ENCODE results near the gene F3. TPM values are rescaled to one million over a fixed set of nuclear protein-coding genes. Genes with fewer than 3 reads are reported as not detected.
"Not testable (repeated sequence)": the region's sequence is repeated elsewhere in the genome, so short reads cannot be mapped to it uniquely, and the experiment has no call there.

The F3 gene
- total RNA-seq, 1 experiment from 2014 or later, result 8.0 TPM

DNA sequence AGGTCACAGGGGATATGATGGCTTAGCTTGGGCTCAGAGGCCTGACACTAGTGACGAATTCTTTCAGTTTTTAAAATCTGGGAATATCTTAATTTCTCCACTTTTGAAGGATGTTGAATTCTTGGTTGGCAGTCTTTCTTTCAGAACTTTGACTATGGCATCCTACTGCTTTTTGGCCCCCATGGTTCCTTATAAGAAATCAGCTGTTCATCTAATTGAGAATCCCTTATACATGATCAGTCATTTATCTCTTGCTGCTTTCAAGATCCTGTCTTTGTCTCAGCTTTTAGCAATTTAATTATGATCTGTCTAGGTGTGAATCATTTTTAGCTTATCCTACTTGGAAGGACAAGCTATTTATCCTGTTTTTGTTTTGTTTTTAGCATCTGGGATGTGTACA is 31.2 kb upstream of the F3 start:
- H3F3A ChIP-seq (ENCODE audit: low read length, unreplicated experiment), result no peaks in the 10 kb centered on the region
- no peak for TF ChIP-seq EZH2 (IDR thresholded peaks at IDR 0.05; ENCODE audit: low read length, unreplicated experiment)
- ChIA-PET CTCF (no interaction called here), POLR2A (ENCODE audit: unreplicated experiment) (no interaction called here)
- H3K9me2 ChIP-seq (replicated peaks; ENCODE audit: low read length), result no peaks in the 10 kb centered on the region
- no peaks in the 10 kb centered on the region for H3K27me3 ChIP-seq (ENCODE audit: low read length)
- H3K9me3 ChIP-seq (ENCODE audit: low read length), result no peaks in the 10 kb centered on the region
- H4K20me1 ChIP-seq (ENCODE audit: low read length), result no peaks in the 10 kb centered on the region
- no peaks in the 10 kb centered on the region for H3K36me3 ChIP-seq (ENCODE audit: low read depth, low read length)
- no peak overlapping the region for H3K4me2 ChIP-seq (ENCODE audit: low read length)
- no peaks in the 10 kb centered on the region for H3K79me2 ChIP-seq (ENCODE audit: low read length)
- no peak overlapping the region for H3K27ac ChIP-seq (ENCODE audit: low read length)
- intact Hi-C loops (cut with micrococcal nuclease), result no loop called here
- no peak for ATAC-seq
- DNase-seq, result no peak
- no peak overlapping the region for H2AFZ ChIP-seq (ENCODE audit: low read length)
- no peaks in the 10 kb centered on the region for H3K4me1 ChIP-seq (ENCODE audit: insufficient read depth, low read length)
- no peak overlapping the region for H3K9ac ChIP-seq (ENCODE audit: low read length)
- no peak overlapping the region for H3K4me3 ChIP-seq (ENCODE audit: low read length)
- BruUV-seq (replicated peaks), result no TSS peak

GRCh38 chr1:94570965-94571364 is 29.4 kb upstream of the F3 start:
- H4K20me1 ChIP-seq (ENCODE audit: low read length); POLR2A ChIA-PET (ENCODE audit: unreplicated experiment); H3K9me3 ChIP-seq (ENCODE audit: low read length); BruUV-seq (replicated peaks); H3K4me1 ChIP-seq (ENCODE audit: insufficient read depth, low read length); H3K36me3 ChIP-seq (ENCODE audit: low read depth, low read length); H3K9ac ChIP-seq (ENCODE audit: low read length); H2AFZ ChIP-seq (ENCODE audit: low read length); CTCF ChIA-PET; H3K27ac ChIP-seq (ENCODE audit: low read length); DNase-seq; H3K9me2 ChIP-seq (replicated peaks; ENCODE audit: low read length); H3F3A ChIP-seq (ENCODE audit: low read length, unreplicated experiment); intact Hi-C loops (cut with micrococcal nuclease); H3K4me3 ChIP-seq (ENCODE audit: low read length); H3K4me2 ChIP-seq (ENCODE audit: low read length); ATAC-seq; H3K79me2 ChIP-seq (ENCODE audit: low read length); H3K27me3 ChIP-seq (ENCODE audit: low read length): not testable (repeated sequence)

- BruUV-seq (replicated peaks); POLR2A ChIA-PET (ENCODE audit: unreplicated experiment); H3K9me3 ChIP-seq (ENCODE audit: low read length); H3K79me2 ChIP-seq (ENCODE audit: low read length); H3K4me2 ChIP-seq (ENCODE audit: low read length); H4K20me1 ChIP-seq (ENCODE audit: low read length); H3K4me3 ChIP-seq (ENCODE audit: low read length); H3F3A ChIP-seq (ENCODE audit: low read length, unreplicated experiment); ATAC-seq; H3K27ac ChIP-seq (ENCODE audit: low read length); CTCF ChIA-PET; H3K36me3 ChIP-seq (ENCODE audit: low read depth, low read length); H3K9ac ChIP-seq (ENCODE audit: low read length); H2AFZ ChIP-seq (ENCODE audit: low read length); H3K27me3 ChIP-seq (ENCODE audit: low read length); H3K4me1 ChIP-seq (ENCODE audit: insufficient read depth, low read length); DNase-seq; intact Hi-C loops (cut with micrococcal nuclease); H3K9me2 ChIP-seq (replicated peaks; ENCODE audit: low read length): not testable (repeated sequence)
These were observed 27.2 kb upstream of the F3 start for GRCh38 chr1:94568806-94569205.

DNA sequence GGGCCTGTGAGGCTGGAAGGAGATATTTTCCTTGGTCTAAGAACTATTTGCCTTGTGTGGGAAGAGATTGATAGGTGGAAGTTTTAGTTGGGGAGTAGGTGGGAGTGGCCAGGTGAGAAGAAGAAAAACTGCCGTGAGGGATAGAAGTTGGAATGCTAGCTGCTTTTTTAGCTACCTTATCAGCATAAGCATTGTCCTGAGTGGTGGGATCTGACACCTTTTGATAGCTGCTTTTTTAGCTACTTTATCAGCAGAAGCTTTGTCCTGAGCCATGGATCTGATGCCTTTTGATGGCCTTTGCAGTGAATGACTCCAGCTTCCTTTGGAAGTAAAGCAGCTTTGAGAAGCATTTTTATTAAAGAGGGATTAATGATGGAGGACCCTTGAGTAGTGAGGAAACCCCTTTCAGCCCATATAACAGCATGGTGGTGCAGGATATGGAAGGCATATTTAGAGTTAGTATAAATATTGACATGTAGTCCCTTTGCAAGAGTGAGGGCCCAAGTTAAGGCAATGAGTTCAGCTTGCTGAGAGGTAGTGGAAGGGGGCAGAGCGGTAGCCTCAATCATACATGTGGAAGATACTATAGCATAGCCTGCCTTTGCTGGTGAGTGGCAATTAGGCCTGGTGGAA is 26.5 kb upstream of the F3 start:
- ATAC-seq; H3K9me2 ChIP-seq (replicated peaks; ENCODE audit: low read length); BruUV-seq (replicated peaks); H3K27ac ChIP-seq (ENCODE audit: low read length); intact Hi-C loops (cut with micrococcal nuclease); H3K79me2 ChIP-seq (ENCODE audit: low read length); H2AFZ ChIP-seq (ENCODE audit: low read length); H3K27me3 ChIP-seq (ENCODE audit: low read length); H3K4me3 ChIP-seq (ENCODE audit: low read length); H3K9me3 ChIP-seq (ENCODE audit: low read length); CTCF ChIA-PET; H3K4me1 ChIP-seq (ENCODE audit: insufficient read depth, low read length); H3K36me3 ChIP-seq (ENCODE audit: low read depth, low read length); H3K4me2 ChIP-seq (ENCODE audit: low read length); H4K20me1 ChIP-seq (ENCODE audit: low read length); H3K9ac ChIP-seq (ENCODE audit: low read length); H3F3A ChIP-seq (ENCODE audit: low read length, unreplicated experiment); DNase-seq; POLR2A ChIA-PET (ENCODE audit: unreplicated experiment): not testable (repeated sequence)

DNA sequence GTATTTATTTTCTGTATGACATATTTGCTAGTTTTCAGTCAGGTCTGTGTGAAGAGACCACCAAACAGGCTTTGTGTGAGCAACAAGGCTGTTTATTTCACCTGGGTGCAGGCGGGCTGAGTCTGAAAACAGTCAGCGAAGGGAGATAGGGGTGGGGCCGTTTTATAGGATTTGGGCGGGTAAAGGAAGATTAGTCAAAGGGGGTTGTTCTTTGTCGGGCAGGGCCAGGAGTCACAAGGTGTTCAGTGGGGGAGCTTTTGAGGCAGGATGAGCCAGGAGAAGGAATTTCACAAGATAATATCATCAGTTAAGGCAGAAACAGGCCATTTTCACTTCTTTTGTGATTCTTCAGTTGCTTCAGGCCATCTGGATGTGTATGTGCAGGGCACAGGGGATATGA is 24.9 kb upstream of the F3 start:
- H3K9me3 ChIP-seq (ENCODE audit: low read length); H3K36me3 ChIP-seq (ENCODE audit: low read depth, low read length); intact Hi-C loops (cut with micrococcal nuclease); H3K27ac ChIP-seq (ENCODE audit: low read length); H3K79me2 ChIP-seq (ENCODE audit: low read length); H3K9me2 ChIP-seq (replicated peaks; ENCODE audit: low read length); H3K9ac ChIP-seq (ENCODE audit: low read length); H3K27me3 ChIP-seq (ENCODE audit: low read length); H3K4me3 ChIP-seq (ENCODE audit: low read length); H4K20me1 ChIP-seq (ENCODE audit: low read length); CTCF ChIA-PET; POLR2A ChIA-PET (ENCODE audit: unreplicated experiment); H3F3A ChIP-seq (ENCODE audit: low read length, unreplicated experiment); BruUV-seq (replicated peaks): not testable (repeated sequence)
- Histone ChIP-seq H3K4me1 (ENCODE audit: insufficient read depth, low read length) (peaks cover 13% of the 10 kb centered on the region), H2AFZ (ENCODE audit: low read length) (peak overlapping the region; percentile 50; the same call in 1 of the 2 replicates), H3K4me2 (ENCODE audit: low read length) (0 out of 2 replicates have a peak overlapping the region, but pooled peaks have one; percentile 46)
- peak; percentile 72 for ATAC-seq
- DNase-seq, result peak; percentile 66

All from PC-3 (cell line).